OCI-LY3 (cell line): Measurements from ENCODE around the gene FBXO2.
A peak's percentile ranks its signal among the peaks of the same experiment; 100 is the strongest.

Experiments
- H2AFZ ChIP-seq: fragments of 200-600, 300-600 bp; shearing (Covaris generic); 2 replicates; pipeline ENCODE4 v1.6.0; 2014; ENCODE audit warnings: antibody characterized with exemption, low read depth, low read length
- H3K27ac ChIP-seq: fragments of 200-600, 300-600 bp; sonication (generic); 2 replicates; pipeline ENCODE4 v1.5.1; 2014; ENCODE audit warnings: mild to moderate bottlenecking, low read length, moderate library complexity, mixed read lengths
- H3K27me3 ChIP-seq: fragments of 200-600, 300-600 bp; sonication (generic); 2 replicates; pipeline ENCODE4 v1.6.1; 2014; ENCODE audit warnings: low read depth, low read length, mixed read lengths
- H3K36me3 ChIP-seq: fragments of 200-600, 300-600 bp; sonication (generic); replicated peaks from 2 replicates; pipeline ENCODE3; 2014; ENCODE audit warnings: low read depth, low read length, mixed read lengths
- H3K4me1 ChIP-seq: fragments of 300-600, 200-600 bp; sonication (generic); 2 replicates; pipeline ENCODE4 v1.6.1; 2014; ENCODE audit warnings: low read length, mixed read lengths
- H3K4me2 ChIP-seq: fragments of 200-600, 300-600 bp; sonication (generic); 2 replicates; pipeline ENCODE4 v1.6.1; 2014; ENCODE audit warnings: low read length, mixed read lengths
- H3K4me3 ChIP-seq: fragments of 300-600, 200-600 bp; sonication (generic); 2 replicates; pipeline ENCODE4 v1.5.1; 2014; ENCODE audit warnings: antibody characterized with exemption, mild to moderate bottlenecking, low read length, moderate library complexity
- H3K79me2 ChIP-seq: fragments of 300-600, 200-600 bp; shearing (Covaris generic); 2 replicates; pipeline ENCODE4 v1.6.1; 2014; ENCODE audit warnings: mild to moderate bottlenecking, low read length, mixed read lengths
- H3K9ac ChIP-seq: fragments of 300-600, 200-600 bp; shearing (Covaris generic); 2 replicates; pipeline ENCODE4 v1.6.0; 2014; ENCODE audit warnings: mild to moderate bottlenecking, low read length, moderate library complexity
- H3K9me3 ChIP-seq: fragments of 200-600, 300-600 bp; shearing (Covaris generic); 2 replicates; pipeline ENCODE4 v1.6.1; 2014; ENCODE audit warnings: low read length, mixed read lengths; ENCODE audit not compliant: insufficient read depth
- H4K20me1 ChIP-seq: fragments of 200-600, 300-600 bp; sonication (generic); 2 replicates; pipeline ENCODE4 v1.6.1; 2016; ENCODE audit warnings: low read length, mixed read lengths; ENCODE audit not compliant: insufficient read depth
- CTCF ChIP-seq: fragments of 200-600, 300-600 bp; sonication (generic); IDR thresholded peaks from 2 replicates; pipeline ENCODE4 v1.5.1; 2014; ENCODE audit warnings: antibody characterized with exemption, low read length, low read depth
- EZH2phosphoT487 ChIP-seq: fragments of 200-600 bp; shearing (Covaris generic); IDR thresholded peaks from 2 replicates; pipeline ENCODE4 v1.6.1; 2018; ENCODE audit warnings: antibody characterized with exemption, mixed run types, low read depth

FBXO2 gene

DNA sequence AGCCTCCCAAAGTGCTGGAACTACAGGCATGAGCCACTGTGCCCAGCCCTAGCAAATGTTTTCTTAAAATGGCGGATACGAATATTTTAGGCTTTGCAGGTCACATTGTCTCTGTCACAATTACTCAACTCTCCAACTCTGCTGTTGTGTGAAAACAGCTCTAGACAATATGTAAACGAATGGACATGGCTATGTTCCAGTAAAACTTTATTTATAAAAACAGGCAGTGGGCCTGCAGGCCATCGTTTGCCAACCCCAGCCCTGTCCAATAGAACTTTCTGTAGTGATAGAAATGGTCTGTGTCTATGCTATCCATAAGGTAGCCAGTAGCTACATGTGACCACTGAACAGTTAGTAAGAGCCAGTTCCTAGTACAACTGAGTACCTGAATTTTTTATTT is 5.5 kb upstream of the FBXO2 start:
- Histone ChIP-seq H3K27me3 (no peaks in the 10 kb centered on the region), H4K20me1 (no peaks in the 10 kb centered on the region), H3K9ac (no peak overlapping the region), H3K4me1 (peaks cover 3% of the 10 kb centered on the region; the same call in 1 of the 2 replicates), H3K27ac (no peak overlapping the region), H3K9me3 (no peaks in the 10 kb centered on the region), H2AFZ (no peak overlapping the region), H3K79me2 (no peaks in the 10 kb centered on the region), H3K36me3 (peaks cover 7% of the 10 kb centered on the region), H3K4me2 (no peak overlapping the region), H3K4me3 (no peak overlapping the region)
- TF ChIP-seq CTCF (no peak), EZH2phosphoT487 (no peak)

DNA sequence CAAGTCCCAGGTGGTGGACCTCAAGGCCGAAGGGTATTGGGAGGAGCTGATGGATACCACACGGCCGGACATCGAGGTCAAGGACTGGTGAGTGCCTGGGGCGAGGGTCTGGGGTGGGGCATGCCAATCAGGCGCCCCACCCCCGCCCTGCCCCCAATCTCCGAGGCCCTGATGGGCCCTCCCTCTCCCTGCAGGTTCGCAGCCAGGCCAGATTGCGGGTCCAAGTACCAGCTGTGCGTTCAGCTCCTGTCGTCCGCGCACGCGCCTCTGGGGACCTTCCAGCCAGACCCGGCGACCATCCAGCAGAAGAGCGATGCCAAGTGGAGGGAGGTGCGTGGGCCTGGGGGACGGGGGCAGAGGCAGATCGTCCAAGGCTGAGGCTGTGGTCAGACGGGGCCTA is 4.3 kb upstream of the FBXO2 start:
- TF ChIP-seq CTCF (no peak), EZH2phosphoT487 (no peak)
- Histone ChIP-seq H3K27ac (no peak overlapping the region), H3K9ac (no peak overlapping the region), H3K79me2 (no peaks in the 10 kb centered on the region), H3K4me2 (no peak overlapping the region), H3K36me3 (peaks cover 7% of the 10 kb centered on the region), H3K4me3 (no peak overlapping the region), H4K20me1 (no peaks in the 10 kb centered on the region), H3K9me3 (no peaks in the 10 kb centered on the region), H3K4me1 (peaks cover 3% of the 10 kb centered on the region; the same call in 1 of the 2 replicates), H3K27me3 (no peaks in the 10 kb centered on the region), H2AFZ (no peak overlapping the region)

DNA sequence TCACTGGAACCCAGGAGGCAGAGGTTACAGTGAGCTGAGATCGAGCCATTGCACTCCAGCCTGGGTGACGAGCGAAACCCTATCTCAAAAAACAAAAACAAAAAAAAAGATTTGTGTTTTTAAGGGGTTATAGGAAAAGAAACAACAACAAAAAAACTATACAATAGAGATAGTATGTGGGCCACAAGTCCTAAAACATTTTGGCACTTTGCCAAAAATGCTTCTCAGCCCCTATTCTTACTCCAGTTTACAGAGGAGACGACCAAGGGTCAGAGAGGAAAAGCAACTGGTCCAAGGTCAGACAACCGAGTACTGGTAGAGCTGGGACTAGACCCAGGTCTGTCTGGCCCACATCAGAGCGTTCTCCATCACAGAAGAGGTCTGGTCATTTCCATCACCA is 3.4 kb upstream of the FBXO2 start:
- H3K9me3 ChIP-seq, result no peaks in the 10 kb centered on the region
- TF ChIP-seq EZH2phosphoT487 (no peak), CTCF (no peak)
- no peaks in the 10 kb centered on the region for H3K27me3 ChIP-seq
- no peak overlapping the region for H3K4me3 ChIP-seq
- H3K4me1 ChIP-seq, result peaks cover 3% of the 10 kb centered on the region; the same call in 1 of the 2 replicates
- no peaks in the 10 kb centered on the region for H4K20me1 ChIP-seq
- H2AFZ ChIP-seq, result no peak overlapping the region
- H3K27ac ChIP-seq, result no peak overlapping the region
- H3K79me2 ChIP-seq, result no peaks in the 10 kb centered on the region
- peaks cover 7% of the 10 kb centered on the region for H3K36me3 ChIP-seq
- H3K4me2 ChIP-seq, result no peak overlapping the region
- H3K9ac ChIP-seq, result no peak overlapping the region

DNA sequence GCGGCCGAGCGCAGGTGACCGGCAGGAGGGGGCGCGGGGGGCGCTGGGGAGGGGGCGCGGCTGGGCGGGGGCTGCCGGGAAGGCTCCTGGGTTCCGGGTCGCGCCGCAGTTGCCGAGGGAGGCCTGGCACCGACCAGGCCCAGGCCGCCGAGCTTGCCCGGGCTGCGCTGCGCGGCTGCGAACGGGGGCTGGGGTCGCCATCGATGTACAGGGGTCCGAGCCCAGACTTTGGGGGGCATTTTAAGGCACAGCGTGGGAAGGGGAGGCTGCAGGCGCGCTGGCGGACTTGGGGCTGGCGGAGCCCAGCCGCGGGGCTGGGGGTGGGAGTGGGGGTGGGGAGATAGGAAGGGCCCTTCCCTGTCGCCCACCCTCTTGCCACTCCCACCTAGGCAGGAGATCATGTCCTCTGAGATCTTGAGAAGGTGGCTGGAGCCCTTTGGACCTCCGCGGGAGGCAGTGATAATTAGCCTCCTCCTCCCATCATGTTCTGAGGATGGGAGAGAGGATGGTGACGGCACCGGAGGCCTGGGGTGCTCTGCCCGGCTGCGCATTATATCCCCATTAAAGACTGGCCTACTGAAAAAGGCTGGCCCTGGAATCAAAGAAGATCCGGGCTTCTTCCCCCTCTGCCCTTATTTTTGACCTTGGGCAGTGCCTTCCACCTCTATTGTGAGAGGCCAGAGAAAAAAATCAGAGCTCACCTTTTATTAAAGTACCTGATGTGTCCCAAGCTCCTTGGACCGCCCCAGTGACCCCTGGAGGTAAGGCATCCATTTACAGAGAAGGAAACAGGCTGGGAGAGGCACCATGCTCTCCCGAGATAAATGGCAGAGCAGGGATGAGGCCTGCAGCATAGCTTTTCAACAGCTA is 945 bp upstream of the FBXO2 start:
- Histone ChIP-seq H3K4me3 (peak overlapping the region; percentile 74), H3K4me1 (peaks cover 10% of the 10 kb centered on the region), H4K20me1 (no peaks in the 10 kb centered on the region), H3K79me2 (no peaks in the 10 kb centered on the region), H3K9me3 (no peaks in the 10 kb centered on the region), H3K36me3 (peaks cover 7% of the 10 kb centered on the region), H3K9ac (peak overlapping the region; percentile 63), H3K27me3 (no peaks in the 10 kb centered on the region), H2AFZ (no peak overlapping the region), H3K27ac (no peak overlapping the region), H3K4me2 (peak overlapping the region; percentile 80)
- TF ChIP-seq CTCF, result no peak
- TF ChIP-seq EZH2phosphoT487, result no peak
